K562 (cell line): ENCODE results near the gene STING1. TPM values are rescaled to one million over a fixed set of nuclear protein-coding genes. Genes with fewer than 3 reads are reported as not detected.

ENCODE experiments used
- TRIM25 ChIP-seq: fragments of 450-650 bp; IDR thresholded peaks from 2 replicates; pipeline ENCODE4 v1.7.0; 2016; ENCODE audit warnings: borderline replicate concordance
- ZNF280B ChIP-seq: fragments of 250-450 bp; sonication (Bioruptor Pico); IDR thresholded peaks from 2 replicates; pipeline ENCODE4 v1.5.1; 2021; ENCODE audit warnings: mild to moderate bottlenecking
- polyA plus RNA-seq, 8 experiments: library from polyadenylated mRNA; depleted of rRNA in 4 of 8; stranded (reverse) in 5 of 8; unstranded in 3 of 8; fragments of >200 nt; fragmentation: Nextera tagmentation in 2 of 8; fragmentation: Illumina TruSeq in 1 of 8; extraction: Ambion mirVana in 2 of 8; extraction: Trizol in 1 of 8; gene quantifications; 2 replicates each; pipeline versions ENCODE4 v1.2.1 to v1.2.3, GENCODE V29; 2011 to 2014; ENCODE audit warnings: inconsistent platforms in 1 of 8, missing spikeins in 1 of 8
- total RNA-seq, 7 experiments: library from RNA; depleted of rRNA in 6 of 7; stranded (reverse); fragments of >200 nt in 6 of 7; fragmentation: Illumina TruSeq in 2 of 7; extraction: Trizol in 2 of 7; gene quantifications; 2 replicates each; pipeline versions ENCODE4 v1.2.1 to v1.2.3, GENCODE V29; 2011 to 2021; ENCODE audit warnings: low replicate concordance in 1 of 7
- TF ChIP-seq, protein P1 (sequence below): sonication (generic); formaldehyde crosslinking; IDR thresholded peaks from 2 replicates; pipeline ENCODE4 v1.8.0; 2022; ENCODE audit warnings: mild to moderate bottlenecking, missing genetic modification reagents, borderline replicate concordance
- TF ChIP-seq, protein P2 (sequence below): fragments of 450-650 bp; IDR thresholded peaks from 2 replicates; pipeline ENCODE4 v1.6.1; 2014; ENCODE audit warnings: low read depth, mild to moderate bottlenecking, moderate library complexity, borderline replicate concordance

Gene STING1
- total and polyA plus RNA-seq, 9 of the 15 experiments (the other 6 are each of a cell fraction or from before 2014, with no cell fraction given): 20.8 to 69.1 (median 44.7) TPM

DNA sequence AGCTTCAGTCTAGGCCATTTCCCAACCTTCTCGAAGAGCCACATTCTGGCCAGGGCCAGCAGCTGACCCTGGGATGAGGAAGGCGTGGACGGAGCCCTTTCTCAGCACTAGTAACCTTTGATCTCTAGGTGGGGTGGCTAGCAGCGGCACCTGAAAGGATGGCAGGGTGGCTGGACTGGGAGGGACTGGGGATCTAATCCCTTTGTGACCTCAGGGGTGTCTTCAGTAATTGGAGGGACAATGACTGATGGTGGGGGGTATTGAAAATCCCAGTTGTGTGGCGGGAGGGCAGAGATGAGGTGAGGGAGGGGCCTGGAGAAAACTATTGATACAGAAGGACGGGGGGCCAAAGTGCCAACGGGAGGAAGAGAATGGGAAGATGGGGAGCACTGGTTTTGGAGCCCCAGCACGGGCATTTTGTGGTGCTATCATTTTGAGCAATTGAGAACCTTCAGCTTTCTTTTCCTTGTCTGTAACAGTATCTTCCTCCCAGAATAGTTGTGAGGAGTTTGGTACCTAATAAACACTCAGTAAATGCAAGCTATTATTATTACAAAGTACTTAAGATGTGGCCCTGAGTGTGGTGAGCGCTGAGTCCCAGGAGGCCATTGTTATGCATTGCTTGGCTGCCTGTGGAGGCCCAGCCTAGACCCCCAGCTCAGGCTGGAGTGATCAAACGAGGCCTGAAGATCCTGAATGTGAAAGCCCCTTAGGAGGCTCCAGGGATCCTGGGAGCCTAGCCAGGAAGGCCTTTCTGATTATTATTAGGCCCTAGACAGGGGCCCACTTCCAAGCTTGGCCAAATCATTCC is 41.3 kb upstream of the STING1 start (continued):
- TF ChIP-seq, protein P1, sequence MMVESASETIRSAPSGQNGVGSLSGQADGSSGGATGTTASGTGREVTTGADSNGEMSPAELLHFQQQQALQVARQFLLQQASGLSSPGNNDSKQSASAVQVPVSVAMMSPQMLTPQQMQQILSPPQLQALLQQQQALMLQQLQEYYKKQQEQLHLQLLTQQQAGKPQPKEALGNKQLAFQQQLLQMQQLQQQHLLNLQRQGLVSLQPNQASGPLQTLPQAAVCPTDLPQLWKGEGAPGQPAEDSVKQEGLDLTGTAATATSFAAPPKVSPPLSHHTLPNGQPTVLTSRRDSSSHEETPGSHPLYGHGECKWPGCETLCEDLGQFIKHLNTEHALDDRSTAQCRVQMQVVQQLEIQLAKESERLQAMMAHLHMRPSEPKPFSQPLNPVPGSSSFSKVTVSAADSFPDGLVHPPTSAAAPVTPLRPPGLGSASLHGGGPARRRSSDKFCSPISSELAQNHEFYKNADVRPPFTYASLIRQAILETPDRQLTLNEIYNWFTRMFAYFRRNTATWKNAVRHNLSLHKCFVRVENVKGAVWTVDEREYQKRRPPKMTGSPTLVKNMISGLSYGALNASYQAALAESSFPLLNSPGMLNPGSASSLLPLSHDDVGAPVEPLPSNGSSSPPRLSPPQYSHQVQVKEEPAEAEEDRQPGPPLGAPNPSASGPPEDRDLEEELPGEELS: no peak
- TF ChIP-seq TRIM25 (no peak), ZNF280B (CRISPR knock-in tag) (no peak)
- TF ChIP-seq, protein P2, sequence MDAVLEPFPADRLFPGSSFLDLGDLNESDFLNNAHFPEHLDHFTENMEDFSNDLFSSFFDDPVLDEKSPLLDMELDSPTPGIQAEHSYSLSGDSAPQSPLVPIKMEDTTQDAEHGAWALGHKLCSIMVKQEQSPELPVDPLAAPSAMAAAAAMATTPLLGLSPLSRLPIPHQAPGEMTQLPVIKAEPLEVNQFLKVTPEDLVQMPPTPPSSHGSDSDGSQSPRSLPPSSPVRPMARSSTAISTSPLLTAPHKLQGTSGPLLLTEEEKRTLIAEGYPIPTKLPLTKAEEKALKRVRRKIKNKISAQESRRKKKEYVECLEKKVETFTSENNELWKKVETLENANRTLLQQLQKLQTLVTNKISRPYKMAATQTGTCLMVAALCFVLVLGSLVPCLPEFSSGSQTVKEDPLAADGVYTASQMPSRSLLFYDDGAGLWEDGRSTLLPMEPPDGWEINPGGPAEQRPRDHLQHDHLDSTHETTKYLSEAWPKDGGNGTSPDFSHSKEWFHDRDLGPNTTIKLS: no peak
